ENCODE results near the gene RTL10.

The RTL10 gene

GRCh38 chr22:19863571-19863970, 8.9 kb upstream of the RTL10 start:
- DNase-seq (ENCODE audit: low read depth, low spot score), result no peak

GRCh38 chr22:19862619-19863246, 8.1 kb upstream of the RTL10 start:
- no peak for DNase-seq (ENCODE audit: low read depth, low spot score)

- DNase-seq (ENCODE audit: low read depth, low spot score), result no peak
Observed at GRCh38 chr22:19859861-19860510, 5.3 kb upstream of the RTL10 start.

- no peak for DNase-seq (ENCODE audit: low read depth, low spot score)
Observed at GRCh38 chr22:19857382-19857781, 2.7 kb upstream of the RTL10 start.

- DNase-seq (ENCODE audit: low read depth, low spot score), result peak; percentile 70
Observed at GRCh38 chr22:19855504-19856409, 1.1 kb upstream of the RTL10 start.

- peak; percentile 12 for DNase-seq (ENCODE audit: low read depth, low spot score)
Observed at GRCh38 chr22:19853879-19854777, 546 bp downstream of the RTL10 start.

- no peak for DNase-seq (ENCODE audit: low read depth, low spot score)
Observed at GRCh38 chr22:19853058-19853878, 1.4 kb downstream of the RTL10 start.

GRCh38 chr22:19852177-19852781, 2.4 kb downstream of the RTL10 start:
- DNase-seq (ENCODE audit: low read depth, low spot score), result no peak

GRCh38 chr22:19851291-19852176, 3.1 kb downstream of the RTL10 start:
- no peak for DNase-seq (ENCODE audit: low read depth, low spot score)

- DNase-seq (ENCODE audit: low read depth, low spot score), result no peak
Observed at GRCh38 chr22:19850763-19851109, 3.9 kb downstream of the RTL10 start.

GRCh38 chr22:19849835-19850762, 4.6 kb downstream of the RTL10 start:
- DNase-seq (ENCODE audit: low read depth, low spot score), result peak; percentile 89

GRCh38 chr22:19848298-19849224, 6.1 kb downstream of the RTL10 start:
- no peak for DNase-seq (ENCODE audit: low read depth, low spot score)

GRCh38 chr22:19847345-19847632, 7.4 kb downstream of the RTL10 start:
- DNase-seq (ENCODE audit: low read depth, low spot score), result no peak

GRCh38 chr22:19846620-19847344, 7.9 kb downstream of the RTL10 start:
- DNase-seq (ENCODE audit: low read depth, low spot score), result no peak

- no peak for DNase-seq (ENCODE audit: low read depth, low spot score)
Observed at GRCh38 chr22:19845054-19845722, 9.5 kb downstream of the RTL10 start.
